ENCODE results near the gene CHMP4A. TPM values are rescaled to one million over a fixed set of nuclear protein-coding genes. Genes with fewer than 3 reads are reported as not detected.

The CHMP4A gene
- total and polyA plus RNA-seq, 3 experiments from 2014 or later: 86.4 to 159 (median 87.6) TPM

GRCh38 chr14:24236689-24237462, 23.6 kb upstream of the CHMP4A start:
- H3K9me3 ChIP-seq (ENCODE audit: low read length): no peaks in the 10 kb centered on the region
- CTCF ChIA-PET: interaction anchor here (1.5 to 12.1 kb wide), 3 partner anchors 21 to 72 kb away, joined by 6 to 146 read pairs (median 6); partner anchors contain the start of genes CIDEB, LTB4R, LTB4R2 and MDP1
- H3K4me1 Mint-ChIP-seq: peaks cover 72 to 92% (median 91%) of the 10 kb centered on the region in 3 donors
- H3K4me1 ChIP-seq (ENCODE audit: insufficient read depth, low read length): peaks cover 62% of the 10 kb centered on the region
- peaks cover 0 to 2% of the 10 kb centered on the region in 2 donors for H3K27me3 Mint-ChIP-seq
- H3K27ac Mint-ChIP-seq: peak overlapping the region in 4 of 8 donors; percentile 60 to 99 (median 80)
- H3K4me3 ChIP-seq (ENCODE audit: low read length): no peak overlapping the region
- DNase-seq: no peak
- H3K36me3 ChIP-seq (ENCODE audit: insufficient read depth, low read length): peaks cover 70% of the 10 kb centered on the region
- H3K9me3 Mint-ChIP-seq: no peaks in the 10 kb centered on the region
- H3K36me3 Mint-ChIP-seq: peaks cover 4 to 83% (median 25%) of the 10 kb centered on the region in 3 donors
- no peak overlapping the region for H3K27ac ChIP-seq (ENCODE audit: low read depth, low read length)
- no peaks in the 10 kb centered on the region for H3K27me3 ChIP-seq (ENCODE audit: insufficient read depth, low read length, poor library complexity, severe bottlenecking)
- POLR2A ChIA-PET: interaction anchor here (1.4 kb wide), 1 partner anchor 24 kb away, joined by 3 read pairs; the partner anchor contains the start of gene CHMP4A
- peak overlapping the region in 2 of 7 donors; percentile 27 to 96 for H3K4me3 Mint-ChIP-seq

DNA sequence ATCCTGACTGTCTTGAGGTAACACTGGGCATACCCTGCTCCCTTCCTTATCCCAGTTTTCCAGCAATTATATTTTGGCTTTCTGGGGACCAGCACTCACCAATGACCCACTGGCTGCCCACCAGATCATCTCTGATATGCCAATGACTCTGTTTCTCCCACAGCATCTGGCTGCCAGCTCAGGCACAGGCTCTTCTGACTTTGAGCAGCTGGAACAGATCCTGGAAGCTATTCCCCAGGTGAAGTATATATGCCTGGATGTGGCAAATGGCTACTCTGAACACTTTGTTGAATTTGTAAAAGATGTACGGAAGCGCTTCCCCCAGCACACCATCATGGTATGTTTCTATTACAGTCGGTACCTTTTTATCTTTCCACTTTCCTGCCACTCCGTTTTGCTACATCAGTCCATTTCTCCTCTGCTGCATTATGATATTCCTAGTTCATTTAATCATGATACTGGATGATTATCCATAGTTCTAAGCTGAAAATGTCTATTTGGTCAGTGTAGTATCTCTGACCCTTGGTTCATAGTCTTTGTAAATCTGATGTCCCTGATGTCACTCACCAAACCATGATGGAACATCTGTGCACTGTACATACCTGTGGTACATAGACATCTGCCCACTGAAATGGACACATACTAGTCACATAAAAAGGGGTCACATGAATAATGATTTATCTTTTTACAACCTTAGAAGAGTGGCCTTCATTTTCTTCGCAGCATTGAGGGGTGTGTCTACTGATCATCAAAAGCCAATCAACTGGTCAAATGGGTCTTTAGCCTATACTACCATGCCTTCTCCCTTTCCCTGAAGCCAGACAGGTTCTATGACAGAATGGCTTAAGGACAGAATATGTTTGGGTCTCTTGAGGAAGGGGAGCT, 22.8 kb upstream of the CHMP4A start:
- Histone ChIP-seq H3K9me3 (ENCODE audit: low read length) (no peaks in the 10 kb centered on the region), H3K36me3 (ENCODE audit: insufficient read depth, low read length) (peaks cover 70% of the 10 kb centered on the region), H3K27me3 (ENCODE audit: insufficient read depth, low read length, poor library complexity, severe bottlenecking) (no peaks in the 10 kb centered on the region), H3K27ac (ENCODE audit: low read depth, low read length) (no peak overlapping the region), H3K4me1 (ENCODE audit: insufficient read depth, low read length) (peaks cover 62% of the 10 kb centered on the region), H3K4me3 (ENCODE audit: low read length) (no peak overlapping the region)
- H3K36me3 Mint-ChIP-seq: peaks cover 4 to 84% (median 25%) of the 10 kb centered on the region in 3 donors
- CTCF ChIA-PET: interaction anchor here (1.0 to 12.1 kb wide), 4 partner anchors 20 to 195 kb away, joined by 3 to 146 read pairs (median 5); partner anchors contain the start of genes CIDEB, LTB4R, LTB4R2 and MDP1
- peaks cover 0 to 2% of the 10 kb centered on the region in 2 donors for H3K27me3 Mint-ChIP-seq
- peak overlapping the region in 2 of 7 donors; percentile 7 to 96 for H3K4me3 Mint-ChIP-seq
- H3K27ac Mint-ChIP-seq: peak overlapping the region in 7 of 8 donors; percentile 20 to 99 (median 77)
- H3K4me1 Mint-ChIP-seq: peaks cover 77 to 94% (median 91%) of the 10 kb centered on the region in 3 donors
- no peaks in the 10 kb centered on the region for H3K9me3 Mint-ChIP-seq
- no peak for DNase-seq
- POLR2A ChIA-PET: interaction anchor here (1.4 kb wide), 1 partner anchor 23 kb away, joined by 3 read pairs; the partner anchor contains the start of gene CHMP4A

- CTCF ChIA-PET: interaction anchor here (0.8 to 3.2 kb wide), 8 partner anchors 8 to 197 kb away, joined by 3 to 16 read pairs (median 4); partner anchors contain the start of genes CIDEB, TINF2 and TM9SF1
- no peak overlapping the region for H3K27ac ChIP-seq (ENCODE audit: low read depth, low read length)
- Mint-ChIP-seq H3K27ac (peak overlapping the region; percentile 40 to 99 (median 76)), H3K27me3 (no peaks in the 10 kb centered on the region), H3K9me3 (no peaks in the 10 kb centered on the region), H3K36me3 (peaks cover 0 to 70% (median 21%) of the 10 kb centered on the region in 3 donors), H3K4me3 (peak overlapping the region in 6 of 7 donors; percentile 32 to 99 (median 72)), H3K4me1 (peaks cover 61 to 80% (median 78%) of the 10 kb centered on the region in 3 donors)
- POLR2A ChIA-PET: interaction anchor here (2.3 kb wide), 1 partner anchor 8 kb away, joined by 30 read pairs; the partner anchor contains the start of gene TINF2
- H3K27me3 ChIP-seq (ENCODE audit: insufficient read depth, low read length, poor library complexity, severe bottlenecking): no peaks in the 10 kb centered on the region
- no peaks in the 10 kb centered on the region for H3K9me3 ChIP-seq (ENCODE audit: low read length)
- peaks cover 53% of the 10 kb centered on the region for H3K36me3 ChIP-seq (ENCODE audit: insufficient read depth, low read length)
- H3K4me3 ChIP-seq (ENCODE audit: low read length): no peak overlapping the region
- H3K4me1 ChIP-seq (ENCODE audit: insufficient read depth, low read length): peaks cover 50% of the 10 kb centered on the region
- DNase-seq: no peak
These were observed 21.1 kb upstream of the CHMP4A start for GRCh38 chr14:24234095-24235005.

- Histone ChIP-seq H3K27ac (ENCODE audit: low read depth, low read length) (peak overlapping the region; percentile 79), H3K4me3 (ENCODE audit: low read length) (peak overlapping the region; percentile 92), H3K27me3 (ENCODE audit: insufficient read depth, low read length, poor library complexity, severe bottlenecking) (no peaks in the 10 kb centered on the region), H3K9me3 (ENCODE audit: low read length) (no peaks in the 10 kb centered on the region), H3K36me3 (ENCODE audit: insufficient read depth, low read length) (peaks cover 44% of the 10 kb centered on the region), H3K4me1 (ENCODE audit: insufficient read depth, low read length) (peaks cover 41% of the 10 kb centered on the region)
- Mint-ChIP-seq H3K36me3 (peaks cover 0 to 66% (median 21%) of the 10 kb centered on the region in 3 donors), H3K27me3 (no peaks in the 10 kb centered on the region), H3K27ac (peak overlapping the region; percentile 95 to 99 (median 98)), H3K4me3 (peak overlapping the region; percentile 95 to 99 (median 98)), H3K4me1 (peaks cover 55 to 76% (median 75%) of the 10 kb centered on the region in 3 donors), H3K9me3 (no peaks in the 10 kb centered on the region)
- no peak for DNase-seq
- ChIA-PET POLR2A (interaction anchor here (2.3 kb wide), 1 partner anchor 9 kb away, joined by 30 read pairs; the partner anchor contains the start of gene TINF2), CTCF (interaction anchor here (0.6 to 3.2 kb wide), 4 partner anchors 9 to 123 kb away, joined by 3 to 16 read pairs (median 4); partner anchors contain the start of genes MDP1, TINF2 and TM9SF1)
These were observed 20.2 kb upstream of the CHMP4A start for GRCh38 chr14:24233538-24233866.

DNA sequence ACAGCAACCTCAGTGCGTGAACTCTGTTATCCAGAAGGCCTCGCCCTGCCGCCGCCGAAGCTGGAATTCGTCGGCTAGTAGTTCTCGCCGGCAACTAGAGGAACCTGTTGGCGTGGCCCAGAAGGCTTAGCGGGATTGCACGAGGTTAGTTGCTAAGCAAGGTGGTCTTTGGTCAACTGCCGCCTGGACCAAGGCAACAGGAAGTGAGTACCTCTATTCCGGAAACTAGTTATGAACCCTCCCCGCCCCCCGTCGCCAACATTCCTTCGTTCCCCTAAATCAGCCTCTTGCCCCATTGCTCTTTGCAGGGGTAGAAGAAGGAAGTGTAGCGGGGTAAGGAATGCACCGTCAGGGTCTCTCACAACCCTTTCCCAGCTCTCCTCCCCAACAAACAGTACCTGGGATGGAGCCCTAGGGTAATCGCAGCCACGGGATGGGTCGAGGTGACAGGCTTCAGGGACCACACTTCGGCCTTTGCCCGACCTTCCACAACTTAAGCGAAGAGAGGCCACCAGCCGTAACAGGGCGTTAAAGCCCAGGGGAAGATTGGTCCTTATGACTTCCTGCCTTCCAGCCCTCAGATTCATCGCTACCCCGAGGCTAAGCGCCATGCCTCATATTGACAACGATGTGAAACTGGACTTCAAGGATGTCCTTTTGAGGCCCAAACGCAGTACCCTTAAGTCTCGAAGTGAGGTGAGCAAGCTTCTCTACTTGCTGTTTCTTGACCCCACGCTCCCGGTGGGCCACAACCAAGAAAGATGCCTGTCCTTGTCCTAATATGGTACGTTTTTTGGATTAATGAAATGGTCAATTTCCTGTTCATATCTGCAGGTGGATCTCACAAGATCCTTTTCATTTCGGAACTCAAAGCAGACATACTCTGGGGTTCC, 19.6 kb upstream of the CHMP4A start, which contains the start of gene GMPR2:
TSS of gene GMPR2 (plus strand) at position 285 of the 893 bp plus-strand sequence. CDS start at position 610, 325 bp downstream.
- H3K27me3 ChIP-seq (ENCODE audit: insufficient read depth, low read length, poor library complexity, severe bottlenecking): no peaks in the 10 kb centered on the region
- CTCF ChIA-PET: interaction anchor here (0.6 to 3.2 kb wide), 4 partner anchors 9 to 123 kb away, joined by 3 to 16 read pairs (median 4); partner anchors contain the start of genes MDP1, TINF2 and TM9SF1
- Mint-ChIP-seq H3K27me3 (no peaks in the 10 kb centered on the region), H3K36me3 (peaks cover 0 to 63% (median 18%) of the 10 kb centered on the region in 3 donors), H3K9me3 (no peaks in the 10 kb centered on the region), H3K4me3 (peak within 1 kb of the TSS; percentile 95 to 99 (median 98)), H3K27ac (peak within 1 kb of the TSS; percentile 95 to 99 (median 98)), H3K4me1 (peaks cover 49 to 70% (median 68%) of the 10 kb centered on the region in 3 donors)
- no peak for DNase-seq
- H3K4me3 ChIP-seq (ENCODE audit: low read length): peak within 1 kb of the TSS; percentile 92
- peaks cover 38% of the 10 kb centered on the region for H3K36me3 ChIP-seq (ENCODE audit: insufficient read depth, low read length)
- no peaks in the 10 kb centered on the region for H3K9me3 ChIP-seq (ENCODE audit: low read length)
- H3K27ac ChIP-seq (ENCODE audit: low read depth, low read length): peak within 1 kb of the TSS; percentile 79
- POLR2A ChIA-PET: interaction anchor here (2.3 kb wide), 1 partner anchor 9 kb away, joined by 30 read pairs; the partner anchor contains the start of gene TINF2
- H3K4me1 ChIP-seq (ENCODE audit: insufficient read depth, low read length): peaks cover 38% of the 10 kb centered on the region

GRCh38 chr14:24232121-24232644, 18.9 kb upstream of the CHMP4A start, which contains the start of gene NEDD8:
Gene NEDD8 (minus strand): TSS chr14:24232367. CDS start chr14:24232267, 100 bp downstream.
- Histone ChIP-seq H3K27me3 (ENCODE audit: insufficient read depth, low read length, poor library complexity, severe bottlenecking) (no peaks in the 10 kb centered on the region), H3K36me3 (ENCODE audit: insufficient read depth, low read length) (peaks cover 34% of the 10 kb centered on the region), H3K27ac (ENCODE audit: low read depth, low read length) (peak within 1 kb of the TSS; percentile 79), H3K9me3 (ENCODE audit: low read length) (no peaks in the 10 kb centered on the region), H3K4me3 (ENCODE audit: low read length) (peak within 1 kb of the TSS; percentile 92), H3K4me1 (ENCODE audit: insufficient read depth, low read length) (peaks cover 38% of the 10 kb centered on the region)
- Mint-ChIP-seq H3K4me1 (peaks cover 45 to 67% (median 66%) of the 10 kb centered on the region in 3 donors), H3K9me3 (no peaks in the 10 kb centered on the region), H3K27ac (peak within 1 kb of the TSS; percentile 95 to 99 (median 98)), H3K4me3 (peak within 1 kb of the TSS; percentile 95 to 99 (median 98)), H3K36me3 (peaks cover 0 to 61% (median 11%) of the 10 kb centered on the region in 3 donors), H3K27me3 (no peaks in the 10 kb centered on the region)
- CTCF ChIA-PET: interaction anchor here (1.6 to 3.2 kb wide), 2 partner anchors 10 to 17 kb away, joined by 6 to 16 read pairs; partner anchors contain the start of genes MDP1 and TINF2
- DNase-seq: peak; percentile 74 to 93 (median 84)
- POLR2A ChIA-PET: interaction anchor here (2.3 kb wide), 1 partner anchor 10 kb away, joined by 30 read pairs; the partner anchor contains the start of gene TINF2

Measured in CD8-positive, alpha-beta memory T cell (primary cell).